Right lung (tissue), 5 donors: ENCODE data around the gene PCDHGA2. TPM values are rescaled to one million over a fixed set of nuclear protein-coding genes. Genes with fewer than 3 reads are reported as not detected.
"Not testable (repeated sequence)": the region's sequence is repeated elsewhere in the genome, so short reads cannot be mapped to it uniquely, and the experiment has no call there.

Source experiments
- DNase-seq, 2 donors: peaks; one replicate each; pipeline ENCODE4 v3.0.0-alpha.2; 2013
- polyA plus RNA-seq, 5 donors: library from polyadenylated mRNA; unstranded; fragments of 120-200 nt; gene quantifications; one replicate each; pipeline versions ENCODE4 v1.2.1 to v1.2.3, GENCODE V29; 2013; ENCODE audit warnings: inconsistent platforms in 1 of 5, low replicate concordance in 1 of 5; ENCODE audit not compliant: insufficient read length in 5 of 5, insufficient read depth in 1 of 5

Gene PCDHGA2
- polyA plus RNA-seq, 5 donors = 3.0 to 7.3 (median 4.2) TPM

DNA sequence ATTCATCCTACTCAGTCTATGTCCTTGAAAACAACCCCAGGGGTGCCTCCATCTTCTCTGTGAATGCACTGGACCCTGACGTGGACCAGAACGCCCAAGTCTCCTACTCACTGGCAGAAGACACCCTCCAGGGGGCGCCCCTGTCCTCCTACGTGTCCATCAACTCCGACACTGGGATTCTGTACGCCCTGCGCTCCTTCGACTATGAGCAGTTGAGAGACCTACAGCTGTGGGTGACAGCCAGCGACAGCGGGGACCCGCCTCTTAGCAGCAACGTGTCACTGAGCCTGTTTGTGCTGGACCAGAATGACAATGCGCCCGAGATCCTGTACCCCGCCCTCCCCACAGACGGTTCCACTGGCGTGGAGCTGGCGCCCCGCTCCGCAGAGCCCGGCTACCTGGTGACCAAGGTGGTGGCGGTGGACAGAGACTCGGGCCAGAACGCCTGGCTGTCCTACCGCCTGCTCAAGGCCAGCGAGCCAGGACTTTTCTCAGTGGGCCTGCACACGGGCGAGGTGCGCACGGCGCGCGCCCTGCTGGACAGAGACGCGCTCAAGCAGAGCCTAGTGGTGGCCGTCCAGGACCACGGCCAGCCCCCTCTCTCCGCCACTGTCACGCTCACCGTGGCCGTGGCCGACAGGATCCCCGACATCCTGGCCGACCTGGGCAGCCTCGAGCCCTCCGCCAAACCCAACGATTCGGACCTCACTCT lies 37.0 kb downstream of the PCDHGA2 start:
- not testable (repeated sequence) for DNase-seq

DNA sequence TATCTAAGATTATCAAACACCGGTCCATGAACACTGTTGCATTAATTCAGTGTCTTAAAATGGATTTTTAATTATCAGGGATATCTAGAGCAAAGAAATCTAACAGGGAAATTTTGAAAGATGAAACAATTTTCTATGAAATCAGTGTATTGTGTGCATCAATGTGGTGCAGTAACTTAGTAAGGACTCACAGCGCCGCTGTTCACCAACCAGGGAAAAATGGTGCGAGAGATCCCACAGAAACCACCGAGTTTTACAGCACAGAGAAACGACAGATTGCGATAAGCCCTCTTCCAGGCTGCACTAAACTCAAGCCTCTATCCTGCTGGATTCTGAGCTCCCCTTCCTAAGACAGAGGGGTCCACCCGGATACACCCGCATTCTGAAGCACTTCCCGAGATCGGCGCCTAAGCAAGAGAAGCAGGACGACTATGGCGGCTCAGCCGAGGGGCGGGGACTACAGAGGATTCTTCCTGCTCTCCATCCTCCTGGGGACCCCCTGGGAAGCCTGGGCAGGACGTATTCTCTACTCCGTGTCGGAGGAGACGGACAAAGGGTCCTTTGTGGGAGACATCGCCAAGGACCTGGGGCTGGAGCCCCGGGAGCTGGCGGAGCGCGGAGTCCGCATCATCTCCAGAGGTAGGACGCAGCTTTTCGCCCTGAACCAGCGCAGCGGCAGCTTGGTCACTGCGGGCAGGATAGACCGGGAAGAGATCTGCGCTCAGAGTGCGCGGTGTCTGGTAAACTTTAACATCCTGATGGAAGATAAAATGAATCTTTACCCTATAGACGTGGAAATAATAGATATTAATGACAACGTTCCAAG lies 44.1 kb downstream of the PCDHGA2 start, which contains the start of gene PCDHGA7:
Gene PCDHGA7, plus strand, starts transcription at position 274 of the 826 bp plus-strand sequence. Its CDS starts 158 bp downstream, at position 432.
- no peak for DNase-seq

GRCh38 chr5:141383345-141383744 lies 44.8 kb downstream of the PCDHGA2 start:
- no peak for DNase-seq

- DNase-seq = no peak
These were observed 46.1 kb downstream of the PCDHGA2 start for GRCh38 chr5:141384471-141385267.

DNA sequence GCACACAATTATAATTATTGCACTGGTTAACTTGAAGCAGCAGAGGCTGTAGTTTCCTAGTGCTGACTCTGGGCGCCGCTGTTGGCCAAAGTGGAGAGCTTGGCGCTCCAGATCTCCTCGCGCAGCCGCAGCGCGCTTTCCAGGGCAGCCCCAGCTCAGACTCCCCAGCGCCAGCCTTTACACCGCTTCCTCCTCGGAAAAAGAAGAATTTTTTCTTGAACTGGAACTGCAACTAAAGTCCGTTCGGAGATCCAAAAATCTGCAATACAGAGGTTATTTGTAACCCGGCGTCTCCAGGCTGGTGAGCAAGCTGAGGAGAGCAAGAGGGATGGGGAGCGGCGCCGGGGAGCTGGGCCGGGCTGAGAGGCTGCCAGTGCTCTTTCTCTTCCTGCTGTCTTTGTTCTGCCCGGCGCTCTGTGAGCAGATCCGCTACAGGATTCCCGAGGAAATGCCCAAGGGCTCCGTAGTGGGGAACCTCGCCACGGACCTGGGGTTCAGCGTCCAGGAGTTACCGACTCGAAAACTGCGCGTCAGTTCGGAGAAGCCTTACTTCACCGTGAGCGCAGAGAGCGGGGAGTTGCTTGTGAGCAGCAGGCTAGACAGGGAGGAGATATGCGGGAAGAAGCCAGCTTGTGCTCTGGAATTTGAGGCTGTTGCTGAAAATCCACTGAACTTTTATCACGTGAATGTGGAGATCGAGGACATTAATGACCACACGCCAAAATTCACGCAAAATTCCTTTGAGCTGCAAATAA lies 49.2 kb downstream of the PCDHGA2 start, which contains the start of gene PCDHGB4:
Gene PCDHGB4, plus strand, starts transcription at position 142 of the 755 bp plus-strand sequence. Its CDS starts 187 bp downstream, at position 329.
- not testable (repeated sequence) for DNase-seq

- DNase-seq = no peak
These were observed 50.1 kb downstream of the PCDHGA2 start for GRCh38 chr5:141388661-141389060.

GRCh38 chr5:141389153-141390042 lies 50.8 kb downstream of the PCDHGA2 start:
- no peak for DNase-seq

- no peak for DNase-seq
These were observed 54.1 kb downstream of the PCDHGA2 start, which contains the start of gene PCDHGA8 for GRCh38 chr5:141392429-141393198. PCDHGA8 (plus strand) TSS chr5:141392633; CDS start chr5:141392814, 181 bp downstream.

Other genes with a start within 250 kb of the PCDHGA2 start
- 10 to 100 TPM in 1 of 5 donors, 1 to 10 TPM in 4; 5.7 to 11.9 (median 7.5) TPM for gene PCDHB2, start 244.1 kb upstream of the PCDHGA2 start, polyA plus RNA-seq
- gene PCDHB3, start 238.3 kb upstream of the PCDHGA2 start, polyA plus RNA-seq = 1 to 10 TPM; 1.9 to 3.4 (median 2.8) TPM
- gene PCDHB4, start 216.9 kb upstream of the PCDHGA2 start, polyA plus RNA-seq = 1 to 10 TPM; 1.7 to 3.0 (median 2.9) TPM
- gene PCDHB5, start 203.6 kb upstream of the PCDHGA2 start, polyA plus RNA-seq = 10 to 100 TPM in 3 of 5 donors, 1 to 10 TPM in 2; 9.1 to 15.4 (median 10.6) TPM
- 1 to 10 TPM; 2.5 to 3.7 (median 3.0) TPM for gene PCDHB6, start 188.7 kb upstream of the PCDHGA2 start, polyA plus RNA-seq
- gene PCDHB7, start 166.1 kb upstream of the PCDHGA2 start, polyA plus RNA-seq = 1 to 10 TPM; 3.9 to 6.0 (median 4.7) TPM
- 1 to 10 TPM; 1.1 to 2.5 (median 2.2) TPM for gene PCDHB8, start 161.0 kb upstream of the PCDHGA2 start, polyA plus RNA-seq
- 1 to 10 TPM; 4.7 to 6.6 (median 4.9) TPM for gene PCDHB16, start 156.4 kb upstream of the PCDHGA2 start, polyA plus RNA-seq
- gene PCDHB9, start 151.6 kb upstream of the PCDHGA2 start, polyA plus RNA-seq = 1 to 10 TPM; 3.1 to 5.6 (median 4.0) TPM
- gene PCDHB10, start 146.4 kb upstream of the PCDHGA2 start, polyA plus RNA-seq = 1 to 10 TPM; 5.0 to 7.5 (median 6.9) TPM
- gene PCDHB11, start 139.1 kb upstream of the PCDHGA2 start, polyA plus RNA-seq = 1 to 10 TPM; 1.7 to 4.5 (median 3.3) TPM
- gene PCDHB12, start 130.0 kb upstream of the PCDHGA2 start, polyA plus RNA-seq = 1 to 10 TPM; 4.3 to 6.6 (median 5.4) TPM
- gene PCDHB13, start 124.8 kb upstream of the PCDHGA2 start, polyA plus RNA-seq = 1 to 10 TPM; 3.9 to 6.0 (median 5.0) TPM
- gene PCDHB14, start 115.4 kb upstream of the PCDHGA2 start, polyA plus RNA-seq = 10 to 100 TPM in 1 of 5 donors, 1 to 10 TPM in 4; 9.1 to 10.3 (median 9.3) TPM
- 10 to 100 TPM in 3 of 5 donors, 1 to 10 TPM in 2; 9.4 to 13.2 (median 10.2) TPM for gene PCDHB15, start 93.4 kb upstream of the PCDHGA2 start, polyA plus RNA-seq
- under 1 TPM; 0.08 to 0.26 (median 0.17) TPM for gene SLC25A2, start 34.7 kb upstream of the PCDHGA2 start, polyA plus RNA-seq
- gene TAF7, start 18.0 kb upstream of the PCDHGA2 start, polyA plus RNA-seq = 100 to 1,000 TPM; 124 to 151 (median 140) TPM
- 1 to 10 TPM in 1 of 5 donors, under 1 TPM in 4; 0.50 to 1.0 (median 0.72) TPM for gene PCDHGA1, start 8.2 kb upstream of the PCDHGA2 start, polyA plus RNA-seq
- 1 to 10 TPM; 2.0 to 3.9 (median 2.8) TPM for gene PCDHGA3, start 5.1 kb downstream of the PCDHGA2 start, polyA plus RNA-seq
- gene PCDHGB1, start 11.3 kb downstream of the PCDHGA2 start, polyA plus RNA-seq = 1 to 10 TPM; 1.2 to 1.7 (median 1.7) TPM
- gene PCDHGA4, start 16.3 kb downstream of the PCDHGA2 start, polyA plus RNA-seq = 1 to 10 TPM; 1.9 to 3.3 (median 2.4) TPM
- 1 to 10 TPM; 4.0 to 6.0 (median 4.3) TPM for gene PCDHGB2, start 21.2 kb downstream of the PCDHGA2 start, polyA plus RNA-seq
- gene PCDHGA5, start 25.4 kb downstream of the PCDHGA2 start, polyA plus RNA-seq = 1 to 10 TPM; 2.7 to 4.5 (median 3.7) TPM
- gene PCDHGB3, start 31.5 kb downstream of the PCDHGA2 start, polyA plus RNA-seq = 1 to 10 TPM; 2.0 to 3.0 (median 2.5) TPM
- 1 to 10 TPM; 4.2 to 6.1 (median 4.6) TPM for gene PCDHGA6, start 35.1 kb downstream of the PCDHGA2 start, polyA plus RNA-seq
- 1 to 10 TPM; 1.7 to 2.1 (median 1.9) TPM for gene PCDHGA7, start 44.0 kb downstream of the PCDHGA2 start, polyA plus RNA-seq
- 1 to 10 TPM; 3.1 to 5.0 (median 4.2) TPM for gene PCDHGB4, start 48.9 kb downstream of the PCDHGA2 start, polyA plus RNA-seq
- gene PCDHGA8, start 53.9 kb downstream of the PCDHGA2 start, polyA plus RNA-seq = 1 to 10 TPM in 1 of 5 donors, under 1 TPM in 4; 0.50 to 1.1 (median 0.74) TPM
- 1 to 10 TPM; 6.8 to 8.5 (median 7.7) TPM for gene PCDHGB5, start 59.2 kb downstream of the PCDHGA2 start, polyA plus RNA-seq
- gene PCDHGA9, start 64.0 kb downstream of the PCDHGA2 start, polyA plus RNA-seq = 1 to 10 TPM; 4.4 to 8.3 (median 5.7) TPM
- gene PCDHGB6, start 69.3 kb downstream of the PCDHGA2 start, polyA plus RNA-seq = 1 to 10 TPM; 6.4 to 9.3 (median 7.8) TPM
- gene PCDHGA10, start 74.2 kb downstream of the PCDHGA2 start, polyA plus RNA-seq = 1 to 10 TPM; 4.2 to 5.4 (median 4.5) TPM
- gene PCDHGB7, start 78.9 kb downstream of the PCDHGA2 start, polyA plus RNA-seq = 10 to 100 TPM; 13.1 to 15.2 (median 13.9) TPM
- gene PCDHGA11, start 82.3 kb downstream of the PCDHGA2 start, polyA plus RNA-seq = 1 to 10 TPM; 2.7 to 4.4 (median 3.2) TPM
- 1 to 10 TPM; 2.3 to 4.3 (median 3.4) TPM for gene PCDHGA12, start 91.7 kb downstream of the PCDHGA2 start, polyA plus RNA-seq
- gene PCDHGC3, start 137.2 kb downstream of the PCDHGA2 start, polyA plus RNA-seq = 100 to 1,000 TPM; 102 to 151 (median 113) TPM
- 1 to 10 TPM; 1.5 to 2.7 (median 1.7) TPM for gene PCDHGC4, start 146.3 kb downstream of the PCDHGA2 start, polyA plus RNA-seq
- gene PCDHGC5, start 150.3 kb downstream of the PCDHGA2 start, polyA plus RNA-seq = 1 to 10 TPM in 2 of 5 donors, under 1 TPM in 3; 0.76 to 1.2 (median 0.85) TPM